Trophoblast cell (in vitro differentiated cells and primary cell): ENCODE measurements around the gene GJD4.
A peak's percentile ranks its signal among the peaks of the same experiment; 100 is the strongest.

Experiments
- DNase-seq, 2 donors: peaks; one replicate each; pipeline ENCODE4 v3.0.0-alpha.2; 2016
- H2AFZ ChIP-seq: 2 replicates; pipeline ENCODE4 v1.6.1; 2013; ENCODE audit warnings: low read length, moderate library complexity, mild to moderate bottlenecking; ENCODE audit not compliant: insufficient read depth, poor library complexity
- H2AK5ac ChIP-seq: 2 replicates; pipeline ENCODE4 v1.6.1; 2013; ENCODE audit warnings: mild to moderate bottlenecking, low read length
- H2BK120ac ChIP-seq: 2 replicates; pipeline ENCODE4 v1.6.1; 2013; ENCODE audit warnings: low read length, mild to moderate bottlenecking, moderate library complexity; ENCODE audit not compliant: insufficient read depth, poor library complexity
- H2BK12ac ChIP-seq: 2 replicates; pipeline ENCODE4 v1.6.1; 2013; ENCODE audit warnings: mild to moderate bottlenecking, low read length, moderate library complexity
- H2BK5ac ChIP-seq: 2 replicates; pipeline ENCODE4 v1.6.1; 2013; ENCODE audit warnings: low read length, low read depth, moderate library complexity, mild to moderate bottlenecking; ENCODE audit not compliant: poor library complexity
- H3K14ac ChIP-seq: 2 replicates; pipeline ENCODE4 v1.6.1; 2013; ENCODE audit warnings: mild to moderate bottlenecking, low read length
- H3K18ac ChIP-seq: 2 replicates; pipeline ENCODE4 v1.6.1; 2013; ENCODE audit warnings: mild to moderate bottlenecking, low read length
- H3K23ac ChIP-seq: 2 replicates; pipeline ENCODE4 v1.6.1; 2013; ENCODE audit warnings: low read length
- H3K27ac ChIP-seq: 2 replicates; pipeline ENCODE4 v1.5.1; 2013; ENCODE audit warnings: low read depth, mild to moderate bottlenecking, inconsistent platforms, low read length, moderate library complexity
- H3K27me3 ChIP-seq: 2 replicates; pipeline ENCODE4 v1.6.1; 2013; ENCODE audit warnings: inconsistent platforms, mild to moderate bottlenecking, low read length, moderate library complexity; ENCODE audit not compliant: insufficient read depth
- H3K36me3 ChIP-seq, 2 experiments: 1 replicate in 1 of 2; 2 replicates in 1 of 2; pipeline ENCODE4 v1.6.1; 2013; ENCODE audit warnings: low read length in 2 of 2, mild to moderate bottlenecking in 2 of 2, moderate library complexity in 1 of 2; ENCODE audit not compliant: insufficient read depth in 2 of 2, control insufficient read depth in 1 of 2
- H3K4ac ChIP-seq: 2 replicates; pipeline ENCODE4 v1.6.1; 2013; ENCODE audit warnings: low read depth, mild to moderate bottlenecking, low read length, moderate library complexity
- H3K4me1 ChIP-seq, 2 experiments: 1 replicate in 1 of 2; 2 replicates in 1 of 2; pipeline ENCODE4 v1.6.1; 2013; ENCODE audit warnings: low read length in 2 of 2, mild to moderate bottlenecking in 2 of 2, moderate library complexity in 1 of 2; ENCODE audit not compliant: insufficient read depth in 2 of 2, control insufficient read depth in 1 of 2
- H3K4me2 ChIP-seq: 2 replicates; pipeline ENCODE4 v1.6.1; 2013; ENCODE audit warnings: inconsistent platforms, mild to moderate bottlenecking, low read length, moderate library complexity
- H3K4me3 ChIP-seq: 2 replicates; pipeline ENCODE4 v1.5.1; 2013; ENCODE audit warnings: mild to moderate bottlenecking, low read depth, low read length, inconsistent platforms
- H3K79me1 ChIP-seq: one replicate; pipeline ENCODE4 v1.6.1; 2013; ENCODE audit warnings: low read length
- H3K79me2 ChIP-seq: 2 replicates; pipeline ENCODE4 v1.6.1; 2013; ENCODE audit warnings: low read length, mild to moderate bottlenecking; ENCODE audit not compliant: control insufficient read depth, insufficient read depth, poor library complexity
- H3K9ac ChIP-seq: 2 replicates; pipeline ENCODE4 v1.6.1; 2013; ENCODE audit warnings: mild to moderate bottlenecking, low read length
- H3K9me3 ChIP-seq: 2 replicates; pipeline ENCODE4 v1.6.1; 2013; ENCODE audit warnings: low read depth, mild to moderate bottlenecking, control low read depth, inconsistent platforms, low read length; ENCODE audit not compliant: insufficient read depth
- H4K12ac ChIP-seq: 2 replicates; pipeline ENCODE4 v1.6.1; 2013; ENCODE audit warnings: low read depth, mild to moderate bottlenecking, low read length, moderate library complexity
- H4K8ac ChIP-seq: 2 replicates; pipeline ENCODE4 v1.6.1; 2013; ENCODE audit warnings: low read depth, mild to moderate bottlenecking, low read length, moderate library complexity
- H4K91ac ChIP-seq: one replicate; pipeline ENCODE4 v1.6.1; 2013; ENCODE audit warnings: low read depth, mild to moderate bottlenecking, low read length, moderate library complexity
- WGBS: extraction: QIAGEN DNeasy Blood & Tissue Kit; methylation state at CpG from one replicate; pipeline ENCODE4 v1.1.7; 2013; ENCODE audit warnings: missing lambda C conversion rate; ENCODE audit not compliant: insufficient read length, insufficient coverage; ENCODE audit errors: extremely low coverage; 5-methylcytosine and 5-hydroxymethylcytosine counted together

Gene GJD4

DNA sequence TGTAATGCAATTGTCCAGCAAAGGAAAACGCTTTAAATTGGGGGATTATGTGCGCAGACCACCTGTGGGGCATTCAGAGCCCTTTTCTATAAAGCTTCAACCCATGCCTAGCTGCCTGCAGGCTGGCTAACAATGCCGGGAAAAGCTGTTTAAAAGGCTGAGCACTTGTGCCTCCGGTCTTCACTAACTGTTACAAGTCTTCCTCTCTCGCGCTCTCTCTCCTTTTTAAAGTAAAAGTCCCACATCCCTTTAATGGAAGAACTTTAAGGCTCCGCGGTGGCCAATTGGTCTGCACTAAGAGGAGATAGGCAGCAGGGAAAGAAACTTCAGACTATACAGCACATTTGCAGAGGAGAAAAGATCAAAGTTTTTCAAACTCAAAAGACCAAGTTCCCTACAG is 32.3 kb downstream of the GJD4 start:
- H3K27ac ChIP-seq = no peak overlapping the region
- no peak overlapping the region for H2AFZ ChIP-seq
- H3K4ac ChIP-seq = no peak overlapping the region
- no peak for DNase-seq
- no peak overlapping the region for H3K9ac ChIP-seq
- peaks cover 6% of the 10 kb centered on the region for H3K79me2 ChIP-seq
- no peaks in the 10 kb centered on the region for H3K27me3 ChIP-seq
- H3K4me2 ChIP-seq = peak overlapping the region; percentile 52
- no peak overlapping the region for H2BK120ac ChIP-seq
- no peak overlapping the region for H4K91ac ChIP-seq
- H3K4me3 ChIP-seq = no peak overlapping the region
- H2AK5ac ChIP-seq = no peak overlapping the region
- WGBS = no CpG with 5 or more reads among the region's 8 CpGs
- H2BK12ac ChIP-seq = no peak overlapping the region
- peaks cover 17% of the 10 kb centered on the region for H3K79me1 ChIP-seq
- no peak overlapping the region for H4K8ac ChIP-seq
- H3K18ac ChIP-seq = no peak overlapping the region
- peaks cover 6% of the 10 kb centered on the region for H3K9me3 ChIP-seq
- H3K4me1 ChIP-seq = peaks cover 11 to 14% of the 10 kb centered on the region in 2 experiments
- H4K12ac ChIP-seq = no peak overlapping the region
- no peak overlapping the region for H2BK5ac ChIP-seq
- H3K36me3 ChIP-seq = peaks cover 0 to 4% of the 10 kb centered on the region in 2 experiments
- no peak overlapping the region for H3K23ac ChIP-seq
- H3K14ac ChIP-seq = no peak overlapping the region

DNA sequence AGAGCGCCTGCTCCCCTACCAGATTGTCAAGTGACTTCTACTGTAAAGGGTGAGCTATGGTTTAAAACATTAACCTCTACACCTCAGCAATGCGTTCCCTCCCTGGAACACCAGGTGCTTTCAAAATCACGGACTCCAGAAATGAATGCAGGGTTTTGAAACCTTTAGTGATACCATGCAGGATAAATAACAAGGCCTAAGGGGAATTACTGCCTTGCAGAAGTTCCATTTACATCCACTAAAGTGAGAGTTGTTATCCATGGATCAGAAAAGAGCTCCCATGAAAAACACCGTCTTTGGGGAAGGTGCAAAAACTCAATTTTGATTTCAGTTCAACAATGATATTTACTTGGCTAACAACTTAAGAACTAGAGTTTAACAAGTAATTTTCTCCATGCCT is 33.0 kb downstream of the GJD4 start:
- H3K79me1 ChIP-seq = peaks cover 17% of the 10 kb centered on the region
- no peak overlapping the region for H4K12ac ChIP-seq
- no peak overlapping the region for H3K9ac ChIP-seq
- H3K27ac ChIP-seq = no peak overlapping the region
- no peaks in the 10 kb centered on the region for H3K27me3 ChIP-seq
- peaks cover 11 to 18% of the 10 kb centered on the region in 2 experiments for H3K4me1 ChIP-seq
- H3K14ac ChIP-seq = no peak overlapping the region
- peaks cover 4% of the 10 kb centered on the region for H3K79me2 ChIP-seq
- no peak overlapping the region for H2AK5ac ChIP-seq
- no peak overlapping the region for H3K4me2 ChIP-seq
- no CpG with 5 or more reads among the region's 4 CpGs for WGBS
- DNase-seq = peak; percentile 14 to 65
- peaks cover 6% of the 10 kb centered on the region for H3K9me3 ChIP-seq
- no peak overlapping the region for H2BK5ac ChIP-seq
- no peak overlapping the region for H3K18ac ChIP-seq
- no peak overlapping the region for H3K4me3 ChIP-seq
- no peak overlapping the region for H2BK120ac ChIP-seq
- no peak overlapping the region for H4K91ac ChIP-seq
- no peak overlapping the region for H2AFZ ChIP-seq
- H3K23ac ChIP-seq = no peak overlapping the region
- H3K4ac ChIP-seq = no peak overlapping the region
- no peak overlapping the region for H2BK12ac ChIP-seq
- no peak overlapping the region for H4K8ac ChIP-seq
- peaks cover 0 to 4% of the 10 kb centered on the region in 2 experiments for H3K36me3 ChIP-seq

DNA sequence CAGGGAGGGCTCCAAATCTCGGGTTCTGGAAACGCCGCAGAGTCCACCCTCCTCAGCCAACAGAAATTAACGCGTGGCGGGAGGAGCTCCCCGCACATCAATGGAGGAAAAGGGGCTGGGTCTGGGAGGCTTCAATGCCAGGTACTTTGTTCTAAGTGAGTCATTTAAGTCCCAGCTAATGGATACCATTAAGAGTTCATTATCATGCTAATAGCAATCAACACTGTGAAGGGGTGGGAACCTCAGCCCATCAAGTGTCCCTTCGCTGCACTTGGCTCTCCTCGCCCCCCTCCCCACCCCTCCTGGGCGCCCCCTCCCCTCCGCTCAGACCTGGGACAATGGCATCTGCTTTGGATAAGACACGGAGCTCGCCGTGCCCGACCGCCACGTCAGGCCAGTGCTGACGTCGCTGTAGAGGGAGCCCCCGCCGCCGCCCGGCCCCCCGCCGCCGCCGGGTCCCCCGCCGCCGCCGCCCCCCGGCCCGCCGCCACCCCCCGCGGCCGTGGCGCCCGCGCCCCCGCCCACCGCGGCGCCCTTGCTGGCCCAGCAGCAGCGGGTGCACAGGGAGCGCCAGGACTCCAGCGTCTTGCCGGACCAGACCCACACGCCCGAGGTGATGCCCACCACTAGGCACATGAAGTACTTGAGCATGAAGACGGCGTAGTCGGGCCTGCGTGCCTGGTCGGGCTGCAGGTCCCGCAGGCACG is 34.0 kb downstream of the GJD4 start:
- no peak overlapping the region for H2BK5ac ChIP-seq
- H4K91ac ChIP-seq = no peak overlapping the region
- H2AK5ac ChIP-seq = no peak overlapping the region
- H4K8ac ChIP-seq = no peak overlapping the region
- WGBS = no CpG with 5 or more reads among the region's 57 CpGs
- peaks cover 4% of the 10 kb centered on the region for H3K79me2 ChIP-seq
- peak overlapping the region; percentile 55 for H3K14ac ChIP-seq
- peak overlapping the region; percentile 37 for H2AFZ ChIP-seq
- H3K23ac ChIP-seq = no peak overlapping the region
- no peak overlapping the region for H2BK12ac ChIP-seq
- no peaks in the 10 kb centered on the region for H3K27me3 ChIP-seq
- no peak overlapping the region for H3K4ac ChIP-seq
- H2BK120ac ChIP-seq = no peak overlapping the region
- H3K4me3 ChIP-seq = peak overlapping the region; percentile 72
- peak overlapping the region; percentile 72 for H3K4me2 ChIP-seq
- DNase-seq = no peak
- H3K9ac ChIP-seq = peak overlapping the region; percentile 83
- H3K9me3 ChIP-seq = peaks cover 6% of the 10 kb centered on the region
- H3K36me3 ChIP-seq = peaks cover 0 to 4% of the 10 kb centered on the region in 2 experiments
- H3K18ac ChIP-seq = peak overlapping the region; percentile 12
- no peak overlapping the region for H4K12ac ChIP-seq
- peaks cover 17% of the 10 kb centered on the region for H3K79me1 ChIP-seq
- peaks cover 11 to 18% of the 10 kb centered on the region in 2 experiments for H3K4me1 ChIP-seq
- no peak overlapping the region for H3K27ac ChIP-seq

DNA sequence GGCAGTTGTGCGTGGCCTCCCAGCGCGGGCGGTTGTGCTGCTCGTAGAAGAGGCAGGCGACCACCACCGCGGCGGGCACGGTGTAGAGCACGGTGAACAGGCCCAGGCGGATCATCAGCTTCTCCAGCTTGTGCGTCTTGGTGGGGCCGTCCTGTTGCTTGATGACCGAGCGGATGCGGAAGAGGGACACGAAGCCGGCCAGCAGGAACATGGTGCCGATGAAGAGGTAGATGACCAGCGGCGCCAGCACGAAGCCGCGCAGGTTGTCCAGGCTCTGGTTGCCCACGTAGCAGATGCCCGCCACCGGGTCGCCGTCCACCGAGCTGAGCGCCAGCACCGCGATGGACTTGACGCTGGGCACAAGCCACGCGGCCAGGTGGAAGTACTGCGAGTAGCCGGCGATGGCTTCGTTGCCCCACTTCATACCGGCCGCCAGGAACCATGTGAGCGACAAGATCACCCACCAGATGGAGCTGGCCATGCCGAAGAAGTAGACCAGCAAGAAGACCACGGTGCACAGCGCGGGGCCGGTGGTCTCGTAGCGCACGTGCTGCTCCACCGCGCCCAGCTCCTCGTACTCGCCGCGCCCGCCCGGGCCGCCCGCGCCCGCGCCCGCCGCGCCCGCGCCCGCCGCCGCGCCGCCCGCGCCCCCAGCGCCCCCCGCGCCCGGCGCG is 34.7 kb downstream of the GJD4 start:
- H4K8ac ChIP-seq = peak overlapping the region; percentile 67
- peaks cover 4% of the 10 kb centered on the region for H3K79me2 ChIP-seq
- H2AK5ac ChIP-seq = no peak overlapping the region
- peak overlapping the region; percentile 83 for H3K9ac ChIP-seq
- peak overlapping the region; percentile 56 for H3K23ac ChIP-seq
- no peak overlapping the region for H2BK12ac ChIP-seq
- H2BK120ac ChIP-seq = no peak overlapping the region
- peak overlapping the region; percentile 72 for H3K4me3 ChIP-seq
- H3K18ac ChIP-seq = peak overlapping the region; percentile 12
- no peak overlapping the region for H4K91ac ChIP-seq
- peaks cover 17% of the 10 kb centered on the region for H3K79me1 ChIP-seq
- H2AFZ ChIP-seq = peak overlapping the region; percentile 82
- peaks cover 0 to 4% of the 10 kb centered on the region in 2 experiments for H3K36me3 ChIP-seq
- H3K4ac ChIP-seq = peak overlapping the region; percentile 23
- H3K9me3 ChIP-seq = peaks cover 6% of the 10 kb centered on the region
- H3K27ac ChIP-seq = no peak overlapping the region
- H3K14ac ChIP-seq = peak overlapping the region; percentile 55
- peaks cover 2% of the 10 kb centered on the region for H3K27me3 ChIP-seq
- no peak for DNase-seq
- no CpG with 5 or more reads among the region's 83 CpGs for WGBS
- peak overlapping the region; percentile 72 for H3K4me2 ChIP-seq
- peaks cover 11 to 18% of the 10 kb centered on the region in 2 experiments for H3K4me1 ChIP-seq
- H2BK5ac ChIP-seq = no peak overlapping the region
- H4K12ac ChIP-seq = no peak overlapping the region
